SU-DHL-6 (cell line): Measurements from ENCODE around the gene EIF4E1B.

Source experiments
- H2AFZ ChIP-seq: fragments of 200-600 bp; sonication (generic); 2 replicates; pipeline ENCODE4 v1.6.1; 2014; ENCODE audit warnings: low read depth, mild to moderate bottlenecking, moderate library complexity, mixed read lengths, antibody characterized with exemption, low read length; ENCODE audit not compliant: severe bottlenecking
- H3F3A ChIP-seq: fragments of 200-600 bp; shearing (Covaris generic); 2 replicates; pipeline ENCODE4 v1.6.0; 2016; ENCODE audit warnings: antibody characterized with exemption, mild to moderate bottlenecking; ENCODE audit not compliant: insufficient read depth
- H3K27ac ChIP-seq: fragments of 200-600 bp; sonication (generic); 2 replicates; pipeline ENCODE4 v1.5.1; 2016; ENCODE audit warnings: low read depth, mild to moderate bottlenecking, low read length, moderate library complexity, mixed read lengths
- H3K27me3 ChIP-seq: fragments of 200-600 bp; sonication (generic), shearing (Covaris generic); 2 replicates; pipeline ENCODE4 v1.6.0; 2014; ENCODE audit warnings: mild to moderate bottlenecking, low read length
- H3K36me3 ChIP-seq: fragments of 200-600 bp; sonication (generic); 2 replicates; pipeline ENCODE4 v1.6.1; 2014; ENCODE audit warnings: mild to moderate bottlenecking, low read length, mixed read lengths
- H3K4me2 ChIP-seq: fragments of 300-600, 200-600 bp; shearing (Covaris generic), sonication (generic); 2 replicates; pipeline ENCODE4 v1.6.0; 2014; ENCODE audit warnings: low read length, low read depth, mild to moderate bottlenecking; ENCODE audit not compliant: poor library complexity, severe bottlenecking
- H3K4me3 ChIP-seq: fragments of 200-600 bp; sonication (generic); 2 replicates; pipeline ENCODE4 v1.5.1; 2014; ENCODE audit warnings: antibody characterized with exemption, low read length, mild to moderate bottlenecking, mixed read lengths; ENCODE audit not compliant: insufficient read depth, poor library complexity, severe bottlenecking
- H3K79me2 ChIP-seq: fragments of 200-600 bp; sonication (generic); 2 replicates; pipeline ENCODE4 v1.6.1; 2014; ENCODE audit warnings: mild to moderate bottlenecking, low read length, moderate library complexity; ENCODE audit not compliant: insufficient read depth
- H3K9ac ChIP-seq: fragments of 200-600 bp; sonication (generic); 2 replicates; pipeline ENCODE4 v1.7.0; 2014; ENCODE audit warnings: mild to moderate bottlenecking, low read length
- H3K9me2 ChIP-seq: fragments of 200-600 bp; sonication (generic); replicated peaks from 2 replicates; pipeline ENCODE4 v1.6.1; 2014; ENCODE audit warnings: low read length; ENCODE audit not compliant: insufficient read depth
- H3K9me3 ChIP-seq: fragments of 200-600 bp; sonication (generic); 2 replicates; pipeline ENCODE4 v1.6.1; 2014; ENCODE audit warnings: low read length, mixed read lengths; ENCODE audit not compliant: insufficient read depth
- H4K20me1 ChIP-seq: fragments of 200-600 bp; sonication (generic); 2 replicates; pipeline ENCODE4 v1.6.1; 2014; ENCODE audit warnings: low read depth, mild to moderate bottlenecking, antibody characterized with exemption, low read length, moderate library complexity, mixed read lengths
- CTCF ChIP-seq: fragments of 200-600 bp; sonication (generic); IDR thresholded peaks from one replicate; pipeline ENCODE4 v1.5.1; 2017; ENCODE audit warnings: antibody characterized with exemption, mild to moderate bottlenecking, low read length, moderate library complexity; ENCODE audit not compliant: insufficient read depth, poor library complexity, severe bottlenecking
- EZH2phosphoT487 ChIP-seq: fragments of 200-600 bp; sonication (generic), shearing (Covaris generic); conservative IDR thresholded peaks from 2 replicates; pipeline ENCODE4 v1.6.1; 2018; ENCODE audit warnings: mild to moderate bottlenecking, antibody characterized with exemption, low read length, moderate library complexity, mixed read lengths

The EIF4E1B gene

GRCh38 chr5:176631383-176632200 lies 1.1 kb downstream of the EIF4E1B start:
- H2AFZ ChIP-seq = no peak overlapping the region
- no peak overlapping the region for H3K4me2 ChIP-seq
- no peak overlapping the region for H3K4me3 ChIP-seq
- H3K9ac ChIP-seq = no peak overlapping the region
- H3K9me3 ChIP-seq = no peaks in the 10 kb centered on the region
- no peaks in the 10 kb centered on the region for H3K36me3 ChIP-seq
- no peaks in the 10 kb centered on the region for H3K27me3 ChIP-seq
- no peaks in the 10 kb centered on the region for H4K20me1 ChIP-seq
- H3K27ac ChIP-seq = no peak overlapping the region
- H3K79me2 ChIP-seq = no peaks in the 10 kb centered on the region
- H3K9me2 ChIP-seq = no peaks in the 10 kb centered on the region
- TF ChIP-seq CTCF = no peak
- no peak for TF ChIP-seq EZH2phosphoT487
- no peaks in the 10 kb centered on the region for H3F3A ChIP-seq

GRCh38 chr5:176632745-176633144 lies 2.3 kb downstream of the EIF4E1B start:
- Histone ChIP-seq H2AFZ (no peak overlapping the region), H3F3A (no peaks in the 10 kb centered on the region), H3K4me2 (no peak overlapping the region), H3K36me3 (no peaks in the 10 kb centered on the region), H3K9me2 (no peaks in the 10 kb centered on the region), H4K20me1 (no peaks in the 10 kb centered on the region), H3K4me3 (no peak overlapping the region), H3K9ac (no peak overlapping the region), H3K79me2 (no peaks in the 10 kb centered on the region), H3K27ac (no peak overlapping the region), H3K9me3 (no peaks in the 10 kb centered on the region), H3K27me3 (no peaks in the 10 kb centered on the region)
- TF ChIP-seq EZH2phosphoT487 (no peak), CTCF (no peak)

GRCh38 chr5:176633598-176633997 lies 3.1 kb downstream of the EIF4E1B start:
- TF ChIP-seq CTCF (no peak), EZH2phosphoT487 (no peak)
- Histone ChIP-seq H3K9me3 (no peaks in the 10 kb centered on the region), H3K4me2 (no peak overlapping the region), H3K27ac (no peak overlapping the region), H3K4me3 (no peak overlapping the region), H3F3A (no peaks in the 10 kb centered on the region), H2AFZ (no peak overlapping the region), H3K9ac (no peak overlapping the region), H3K79me2 (no peaks in the 10 kb centered on the region), H3K27me3 (no peaks in the 10 kb centered on the region), H3K36me3 (no peaks in the 10 kb centered on the region), H4K20me1 (no peaks in the 10 kb centered on the region), H3K9me2 (no peaks in the 10 kb centered on the region)
